Glutamatergic neuron (in vitro differentiated cells): ENCODE results near the gene GNB5. TPM values are rescaled to one million over a fixed set of nuclear protein-coding genes. Genes with fewer than 3 reads are reported as not detected.

Source experiments
- DNase-seq: peaks from one replicate; pipeline ENCODE4 v3.0.0; 2022
- H3K27ac Mint-ChIP-seq: one replicate; pipeline ENCODE4 v1.8.0; 2020; ENCODE audit warnings: mild to moderate bottlenecking, mixed read lengths, inconsistent platforms; ENCODE audit not compliant: unreplicated experiment
- H3K27me3 Mint-ChIP-seq: one replicate; pipeline ENCODE4 v1.8.0; 2020; ENCODE audit warnings: mild to moderate bottlenecking, moderate library complexity, mixed read lengths, inconsistent platforms; ENCODE audit not compliant: unreplicated experiment
- H3K36me3 Mint-ChIP-seq: one replicate; pipeline ENCODE4 v1.8.0; 2020; ENCODE audit warnings: mild to moderate bottlenecking, mixed read lengths, inconsistent platforms; ENCODE audit not compliant: unreplicated experiment
- H3K4me1 Mint-ChIP-seq: one replicate; pipeline ENCODE4 v1.8.0; 2020; ENCODE audit warnings: mild to moderate bottlenecking, low read depth, mixed read lengths, inconsistent platforms; ENCODE audit not compliant: unreplicated experiment
- H3K4me3 Mint-ChIP-seq: one replicate; pipeline ENCODE4 v1.8.0; 2020; ENCODE audit warnings: mild to moderate bottlenecking, mixed read lengths, inconsistent platforms; ENCODE audit not compliant: unreplicated experiment
- H3K9me3 Mint-ChIP-seq: one replicate; pipeline ENCODE4 v1.8.0; 2020; ENCODE audit warnings: mild to moderate bottlenecking, moderate library complexity, mixed read lengths, inconsistent platforms; ENCODE audit not compliant: unreplicated experiment
- total RNA-seq: library from RNA; stranded (reverse); fragmentation: NEBNext Ultra II Directional; extraction: Animal tissue kit (Norgen Biotek cat#: 25700); gene quantifications from one replicate; pipeline ENCODE4 v1.2.1, GENCODE V29; 2021; ENCODE audit not compliant: unreplicated experiment
- TF ChIP-seq, protein P1 (sequence below): fragments of 200-600 bp; sonication (generic); IDR thresholded peaks from one replicate; pipeline ENCODE4 v1.5.0; 2021; ENCODE audit not compliant: partially characterized antibody, unreplicated experiment

Gene GNB5
- total RNA-seq, 1 donor from 2014 or later, result 28.4 TPM

DNA sequence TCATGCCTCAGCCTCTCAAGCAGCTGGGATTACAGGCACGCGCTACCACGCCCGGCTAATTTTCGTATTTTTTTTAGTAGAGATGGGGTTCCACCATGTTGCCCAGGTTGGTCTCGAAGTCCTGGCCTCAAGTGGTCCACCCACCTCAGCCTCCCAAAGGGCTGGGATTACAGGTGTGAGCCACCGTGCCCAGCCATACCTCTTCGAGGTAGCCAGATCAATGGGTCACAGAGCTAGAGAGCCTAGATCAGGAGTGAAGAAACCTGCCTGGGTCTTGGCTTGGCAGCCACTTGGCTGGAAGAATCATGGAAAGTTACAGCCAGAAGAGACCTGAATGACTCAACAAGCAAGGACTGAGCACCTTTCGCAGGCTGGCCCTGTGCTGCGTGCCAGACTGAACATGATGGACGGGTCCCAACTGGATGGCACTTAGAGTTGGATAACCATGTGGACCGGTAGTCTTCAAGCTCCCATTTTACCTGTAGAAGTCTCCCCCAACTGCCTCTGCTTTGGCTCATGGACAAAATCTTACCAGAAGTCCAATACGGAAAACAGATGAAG, 29.7 kb downstream of the GNB5 start:
- Mint-ChIP-seq H3K27ac (no peak overlapping the region), H3K4me3 (no peak overlapping the region), H3K4me1 (no peaks in the 10 kb centered on the region), H3K27me3 (peaks cover 3% of the 10 kb centered on the region), H3K9me3 (peaks cover 3% of the 10 kb centered on the region), H3K36me3 (no peaks in the 10 kb centered on the region)
- TF ChIP-seq, protein P1, sequence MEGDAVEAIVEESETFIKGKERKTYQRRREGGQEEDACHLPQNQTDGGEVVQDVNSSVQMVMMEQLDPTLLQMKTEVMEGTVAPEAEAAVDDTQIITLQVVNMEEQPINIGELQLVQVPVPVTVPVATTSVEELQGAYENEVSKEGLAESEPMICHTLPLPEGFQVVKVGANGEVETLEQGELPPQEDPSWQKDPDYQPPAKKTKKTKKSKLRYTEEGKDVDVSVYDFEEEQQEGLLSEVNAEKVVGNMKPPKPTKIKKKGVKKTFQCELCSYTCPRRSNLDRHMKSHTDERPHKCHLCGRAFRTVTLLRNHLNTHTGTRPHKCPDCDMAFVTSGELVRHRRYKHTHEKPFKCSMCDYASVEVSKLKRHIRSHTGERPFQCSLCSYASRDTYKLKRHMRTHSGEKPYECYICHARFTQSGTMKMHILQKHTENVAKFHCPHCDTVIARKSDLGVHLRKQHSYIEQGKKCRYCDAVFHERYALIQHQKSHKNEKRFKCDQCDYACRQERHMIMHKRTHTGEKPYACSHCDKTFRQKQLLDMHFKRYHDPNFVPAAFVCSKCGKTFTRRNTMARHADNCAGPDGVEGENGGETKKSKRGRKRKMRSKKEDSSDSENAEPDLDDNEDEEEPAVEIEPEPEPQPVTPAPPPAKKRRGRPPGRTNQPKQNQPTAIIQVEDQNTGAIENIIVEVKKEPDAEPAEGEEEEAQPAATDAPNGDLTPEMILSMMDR, result no peak
- DNase-seq, result no peak

GRCh38 chr15:52159645-52160044, 31.5 kb downstream of the GNB5 start:
- Mint-ChIP-seq H3K9me3 (peaks cover 3% of the 10 kb centered on the region), H3K27me3 (peaks cover 3% of the 10 kb centered on the region), H3K36me3 (no peaks in the 10 kb centered on the region), H3K4me3 (no peak overlapping the region), H3K4me1 (peaks cover under 1% of the 10 kb centered on the region), H3K27ac (no peak overlapping the region)
- TF ChIP-seq, protein P1, result no peak
- DNase-seq, result no peak

GRCh38 chr15:52158084-52158765, 33.0 kb downstream of the GNB5 start:
- DNase-seq, result no peak
- H3K4me3 Mint-ChIP-seq, result no peak overlapping the region
- H3K36me3 Mint-ChIP-seq, result no peaks in the 10 kb centered on the region
- no peak overlapping the region for H3K27ac Mint-ChIP-seq
- peaks cover 3% of the 10 kb centered on the region for H3K9me3 Mint-ChIP-seq
- H3K4me1 Mint-ChIP-seq, result peaks cover 7% of the 10 kb centered on the region
- TF ChIP-seq, protein P1, result no peak
- peaks cover 3% of the 10 kb centered on the region for H3K27me3 Mint-ChIP-seq

- Mint-ChIP-seq H3K4me1 (peaks cover 7% of the 10 kb centered on the region), H3K4me3 (no peak overlapping the region), H3K27ac (no peak overlapping the region), H3K9me3 (peaks cover 3% of the 10 kb centered on the region), H3K27me3 (peaks cover 3% of the 10 kb centered on the region), H3K36me3 (no peaks in the 10 kb centered on the region)
- TF ChIP-seq, protein P1, result no peak
- DNase-seq, result no peak
Measured at GRCh38 chr15:52155878-52156277, 35.3 kb downstream of the GNB5 start.
